Measurements from ENCODE around the gene PRPF39.

- no peak for TF ChIP-seq POLR2A (IDR thresholded peaks at IDR 0.05)
- TF ChIP-seq, protein P1, sequence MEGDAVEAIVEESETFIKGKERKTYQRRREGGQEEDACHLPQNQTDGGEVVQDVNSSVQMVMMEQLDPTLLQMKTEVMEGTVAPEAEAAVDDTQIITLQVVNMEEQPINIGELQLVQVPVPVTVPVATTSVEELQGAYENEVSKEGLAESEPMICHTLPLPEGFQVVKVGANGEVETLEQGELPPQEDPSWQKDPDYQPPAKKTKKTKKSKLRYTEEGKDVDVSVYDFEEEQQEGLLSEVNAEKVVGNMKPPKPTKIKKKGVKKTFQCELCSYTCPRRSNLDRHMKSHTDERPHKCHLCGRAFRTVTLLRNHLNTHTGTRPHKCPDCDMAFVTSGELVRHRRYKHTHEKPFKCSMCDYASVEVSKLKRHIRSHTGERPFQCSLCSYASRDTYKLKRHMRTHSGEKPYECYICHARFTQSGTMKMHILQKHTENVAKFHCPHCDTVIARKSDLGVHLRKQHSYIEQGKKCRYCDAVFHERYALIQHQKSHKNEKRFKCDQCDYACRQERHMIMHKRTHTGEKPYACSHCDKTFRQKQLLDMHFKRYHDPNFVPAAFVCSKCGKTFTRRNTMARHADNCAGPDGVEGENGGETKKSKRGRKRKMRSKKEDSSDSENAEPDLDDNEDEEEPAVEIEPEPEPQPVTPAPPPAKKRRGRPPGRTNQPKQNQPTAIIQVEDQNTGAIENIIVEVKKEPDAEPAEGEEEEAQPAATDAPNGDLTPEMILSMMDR (IDR thresholded peaks at IDR 0.05): no peak
These were observed 320 bp upstream of the PRPF39 start for GRCh38 chr14:45083617-45083975.
